Lung (tissue), 13 donors: ENCODE results near the gene GATA6. TPM values are rescaled to one million over a fixed set of nuclear protein-coding genes. Genes with fewer than 3 reads are reported as not detected.

ENCODE experiments used
- ATAC-seq: fragments of 200-7000 bp; cut with Tn5 transposase; one replicate; pipeline ENCODE4 v1.9.1; 2020; ENCODE audit warnings: moderate number of reproducible peaks; ENCODE audit not compliant: insufficient read depth, low FRiP score
- DNase-seq, 3 donors: peaks; one replicate each; pipeline ENCODE4 v3.0.0-alpha.2; 2013 to 2017
- H3K27ac ChIP-seq, 2 donors: one replicate each; pipeline ENCODE4 v1.5.1; 2013; ENCODE audit warnings: mild to moderate bottlenecking in 2 of 2, moderate library complexity in 2 of 2, control low read depth in 1 of 2, inconsistent platforms in 1 of 2, low read depth in 1 of 2, low read length in 1 of 2
- H3K27me3 ChIP-seq, 3 donors: one replicate each; pipeline ENCODE4 v1.5.1; 2013; ENCODE audit warnings: low read length in 2 of 3; ENCODE audit not compliant: control insufficient read depth in 3 of 3, insufficient read depth in 3 of 3
- H3K36me3 ChIP-seq, 4 donors: one replicate each; pipeline ENCODE4 v1.5.1; 2013; ENCODE audit warnings: low read length in 4 of 4, mild to moderate bottlenecking in 1 of 4, moderate library complexity in 1 of 4; ENCODE audit not compliant: control insufficient read depth in 4 of 4, insufficient read depth in 4 of 4
- H3K4me1 ChIP-seq, 5 donors: one replicate each; pipeline ENCODE4 v1.5.1; 2013; ENCODE audit warnings: low read length in 5 of 5, mild to moderate bottlenecking in 2 of 5, moderate library complexity in 1 of 5; ENCODE audit not compliant: control insufficient read depth in 5 of 5, insufficient read depth in 5 of 5
- H3K4me3 ChIP-seq: one replicate; pipeline ENCODE4 v1.5.1; 2013; ENCODE audit warnings: mild to moderate bottlenecking, control low read depth, moderate library complexity
- H3K9ac ChIP-seq, 2 donors: one replicate each; pipeline ENCODE4 v1.5.1; 2013; ENCODE audit warnings: low read length in 2 of 2, control low read depth in 1 of 2; ENCODE audit not compliant: insufficient read depth in 1 of 2
- H3K9me3 ChIP-seq, 4 donors: one replicate each; pipeline ENCODE4 v1.5.1; 2013; ENCODE audit warnings: low read length in 3 of 4, mild to moderate bottlenecking in 1 of 4, moderate library complexity in 1 of 4; ENCODE audit not compliant: control insufficient read depth in 4 of 4, insufficient read depth in 3 of 4
- WGBS, 2 donors: extraction: QIAGEN DNeasy Blood & Tissue Kit; methylation state at CpG; one replicate each; pipeline ENCODE4 v1.1.7; 2013; 5-methylcytosine and 5-hydroxymethylcytosine counted together
- polyA plus RNA-seq, 2 donors: library from polyadenylated mRNA; stranded (reverse); fragments of 200-250 nt; gene quantifications; one replicate each; pipeline ENCODE4 v1.2.1, GENCODE V29; 2013
- small RNA-seq: library from RNA; depleted of rRNA; stranded (forward); fragments of <200 nt; gene quantifications from one replicate; pipeline ENCODE3, GENCODE V24; 2014; ENCODE audit warnings: low replicate concordance
- total RNA-seq, 2 donors: library from RNA; depleted of rRNA in 1 of 2; stranded (reverse); fragments of >200 nt in 1 of 2; gene quantifications; one replicate each; pipeline ENCODE4 v1.2.1, GENCODE V29; 2014 to 2021
- TF ChIP-seq, protein P1 (sequence below): IDR thresholded peaks from 2 replicates; pipeline ENCODE4 v1.5.1; 2012; ENCODE audit warnings: mild to moderate bottlenecking; ENCODE audit errors: control extremely low read depth, extremely low read depth
- donor health status: control.
- donor health status: control.
- donor health status: Bipolar disorder and iron deficiency.
- donor health status: healthy.
- donor health status: DM: yes; HTN: yes; CAD: no.

Gene GATA6
- total and polyA plus RNA-seq, 4 donors: 11.3 to 34.3 (median 21.8) TPM

GRCh38 chr18:22250026-22250425 is 80.6 kb downstream of the GATA6 start:
- Histone ChIP-seq H3K27me3 (no peaks in the 10 kb centered on the region), H3K4me1 (peaks cover 0 to 7% (median 0%) of the 10 kb centered on the region in 5 donors), H3K27ac (no peak overlapping the region), H3K36me3 (no peaks in the 10 kb centered on the region), H3K4me3 (no peak overlapping the region), H3K9ac (no peak overlapping the region), H3K9me3 (no peaks in the 10 kb centered on the region)
- ATAC-seq: no peak
- TF ChIP-seq, protein P1, sequence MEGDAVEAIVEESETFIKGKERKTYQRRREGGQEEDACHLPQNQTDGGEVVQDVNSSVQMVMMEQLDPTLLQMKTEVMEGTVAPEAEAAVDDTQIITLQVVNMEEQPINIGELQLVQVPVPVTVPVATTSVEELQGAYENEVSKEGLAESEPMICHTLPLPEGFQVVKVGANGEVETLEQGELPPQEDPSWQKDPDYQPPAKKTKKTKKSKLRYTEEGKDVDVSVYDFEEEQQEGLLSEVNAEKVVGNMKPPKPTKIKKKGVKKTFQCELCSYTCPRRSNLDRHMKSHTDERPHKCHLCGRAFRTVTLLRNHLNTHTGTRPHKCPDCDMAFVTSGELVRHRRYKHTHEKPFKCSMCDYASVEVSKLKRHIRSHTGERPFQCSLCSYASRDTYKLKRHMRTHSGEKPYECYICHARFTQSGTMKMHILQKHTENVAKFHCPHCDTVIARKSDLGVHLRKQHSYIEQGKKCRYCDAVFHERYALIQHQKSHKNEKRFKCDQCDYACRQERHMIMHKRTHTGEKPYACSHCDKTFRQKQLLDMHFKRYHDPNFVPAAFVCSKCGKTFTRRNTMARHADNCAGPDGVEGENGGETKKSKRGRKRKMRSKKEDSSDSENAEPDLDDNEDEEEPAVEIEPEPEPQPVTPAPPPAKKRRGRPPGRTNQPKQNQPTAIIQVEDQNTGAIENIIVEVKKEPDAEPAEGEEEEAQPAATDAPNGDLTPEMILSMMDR: no peak
- no peak for DNase-seq
- WGBS, 2 donors: 91 to 94% methylated on average over 4 of the region's 4 CpGs

- peaks cover 0 to 7% (median 0%) of the 10 kb centered on the region in 5 donors for H3K4me1 ChIP-seq
- no peaks in the 10 kb centered on the region for H3K36me3 ChIP-seq
- 78 to 83% methylated on average over 8 of the region's 8 CpGs for WGBS, 2 donors
- H3K9me3 ChIP-seq: no peaks in the 10 kb centered on the region
- no peak overlapping the region for H3K9ac ChIP-seq
- DNase-seq: peak in 2 of 3 donors; percentile 26 to 33
- TF ChIP-seq, protein P1: no peak
- H3K27ac ChIP-seq: no peak overlapping the region
- no peaks in the 10 kb centered on the region for H3K27me3 ChIP-seq
- no peak for ATAC-seq
- no peak overlapping the region for H3K4me3 ChIP-seq
Observed at GRCh38 chr18:22250591-22250996, 81.2 kb downstream of the GATA6 start.

Small RNA genes within 50 kb of the gene (small RNA-seq; reads per million reads assigned to genes)
- gene RNU6-702P (not detected), gene RNU6ATAC20P (not detected)

Other genes with a start within 250 kb of the GATA6 start
- gene CTAGE1, start 248.3 kb downstream of the GATA6 start, total RNA-seq: under 1 TPM in 1 of 2 donors, not detected in 1; 0.06 TPM
- gene CTAGE1, start 248.3 kb downstream of the GATA6 start, polyA plus RNA-seq: not detected